GM19372 (cell line): ENCODE measurements around the gene MRRF.

ENCODE experiments used
- ATAC-seq: cut with Tn5 transposase; IDR thresholded peaks from one replicate; pipeline ENCODE4 v1.9.1; 2021; ENCODE audit warnings: mild to moderate bottlenecking, low read depth, moderate library complexity; ENCODE audit not compliant: unreplicated experiment

MRRF gene

GRCh38 chr9:122374885-122375420 lies 110.3 kb downstream of the MRRF start:
- ATAC-seq: no peak

- ATAC-seq: no peak
Measured at GRCh38 chr9:122376796-122377195, 112.1 kb downstream of the MRRF start.

GRCh38 chr9:122377241-122378164 lies 112.8 kb downstream of the MRRF start:
- no peak for ATAC-seq

GRCh38 chr9:122378236-122378635 lies 113.6 kb downstream of the MRRF start:
- ATAC-seq: no peak

GRCh38 chr9:122379340-122379739 lies 114.7 kb downstream of the MRRF start:
- ATAC-seq: no peak

GRCh38 chr9:122380293-122380692 lies 115.6 kb downstream of the MRRF start:
- ATAC-seq: no peak
